ENCODE results near the gene ANKRD10.

Gene ANKRD10

GRCh38 chr13:110885516-110885915 lies 29.4 kb downstream of the ANKRD10 start:
- no peak for DNase-seq

- no peak for DNase-seq
These were observed 30.4 kb downstream of the ANKRD10 start for GRCh38 chr13:110884517-110884916.

GRCh38 chr13:110883542-110883941 lies 31.3 kb downstream of the ANKRD10 start:
- DNase-seq = no peak

- DNase-seq = no peak
These were observed 31.9 kb downstream of the ANKRD10 start for GRCh38 chr13:110882972-110883371.

- DNase-seq = no peak
These were observed 32.8 kb downstream of the ANKRD10 start for GRCh38 chr13:110881839-110882627.

GRCh38 chr13:110880627-110881026 lies 34.2 kb downstream of the ANKRD10 start:
- no peak for DNase-seq

- no peak for DNase-seq
These were observed 35.4 kb downstream of the ANKRD10 start for GRCh38 chr13:110879482-110879881.

GRCh38 chr13:110877737-110878258 lies 37.1 kb downstream of the ANKRD10 start:
- no peak for DNase-seq

GRCh38 chr13:110876609-110877008 lies 38.3 kb downstream of the ANKRD10 start:
- DNase-seq = no peak

GRCh38 chr13:110875241-110875640 lies 39.6 kb downstream of the ANKRD10 start:
- DNase-seq = no peak

GRCh38 chr13:110874508-110874960 lies 40.3 kb downstream of the ANKRD10 start:
- DNase-seq = no peak

GRCh38 chr13:110873639-110874507 lies 41.0 kb downstream of the ANKRD10 start:
- DNase-seq = no peak

- no peak for DNase-seq
These were observed 41.9 kb downstream of the ANKRD10 start for GRCh38 chr13:110872768-110873638.

GRCh38 chr13:110872034-110872767 lies 42.7 kb downstream of the ANKRD10 start:
- DNase-seq = no peak

- DNase-seq = no peak
These were observed 44.8 kb downstream of the ANKRD10 start for GRCh38 chr13:110869805-110870706.

- DNase-seq = no peak
These were observed 45.6 kb downstream of the ANKRD10 start for GRCh38 chr13:110869231-110869804.

- no peak for DNase-seq
These were observed 46.1 kb downstream of the ANKRD10 start for GRCh38 chr13:110868720-110869119.

GRCh38 chr13:110867380-110867779 lies 47.5 kb downstream of the ANKRD10 start:
- DNase-seq = no peak

GRCh38 chr13:110866491-110867170 lies 48.2 kb downstream of the ANKRD10 start:
- DNase-seq = no peak

- DNase-seq = no peak
These were observed 51.2 kb downstream of the ANKRD10 start for GRCh38 chr13:110863685-110864084.

Data from SIG-M5 (cell line).